Measurements from ENCODE around the gene FRMD6.
"Not testable (repeated sequence)": the region's sequence is repeated elsewhere in the genome, so short reads cannot be mapped to it uniquely, and the experiment has no call there.

DNA sequence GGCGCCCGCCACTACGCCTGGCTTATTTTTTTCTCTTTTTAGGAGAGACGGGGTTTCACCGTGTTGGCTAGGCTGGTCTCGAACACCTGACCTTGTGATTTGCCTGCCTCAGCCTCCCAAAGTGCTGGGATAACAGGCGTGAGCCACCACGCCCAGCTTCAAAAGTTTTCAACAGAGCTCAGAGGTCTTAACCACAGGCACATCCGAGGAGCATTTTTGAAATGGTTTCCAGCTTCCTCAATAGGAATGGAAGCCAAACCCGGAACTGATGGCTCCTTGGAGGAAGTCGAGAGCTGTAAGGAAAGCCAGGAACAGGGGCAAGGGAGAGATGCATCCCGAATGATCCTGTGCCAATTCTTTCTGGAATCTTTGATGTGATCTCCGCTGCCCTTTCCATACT is 114.0 kb downstream of the FRMD6 start:
- not testable (repeated sequence) for TF ChIP-seq POLR2A, POLR2AphosphoS5 (IDR thresholded peaks at IDR 0.05; ENCODE audit: low read depth, low read length)

All from GM12892 (cell line).